GM12872 (cell line): ENCODE results near the gene CAPN13.

ENCODE experiments used
- CTCF ChIP-seq: IDR thresholded peaks from 3 replicates; pipeline ENCODE4 v1.5.1; 2011; ENCODE audit warnings: low read depth, mild to moderate bottlenecking, low read length, moderate library complexity; ENCODE audit not compliant: insufficient read depth

Gene CAPN13

GRCh38 chr2:30820381-30821055, 13.3 kb upstream of the CAPN13 start:
- TF ChIP-seq CTCF: no peak

DNA sequence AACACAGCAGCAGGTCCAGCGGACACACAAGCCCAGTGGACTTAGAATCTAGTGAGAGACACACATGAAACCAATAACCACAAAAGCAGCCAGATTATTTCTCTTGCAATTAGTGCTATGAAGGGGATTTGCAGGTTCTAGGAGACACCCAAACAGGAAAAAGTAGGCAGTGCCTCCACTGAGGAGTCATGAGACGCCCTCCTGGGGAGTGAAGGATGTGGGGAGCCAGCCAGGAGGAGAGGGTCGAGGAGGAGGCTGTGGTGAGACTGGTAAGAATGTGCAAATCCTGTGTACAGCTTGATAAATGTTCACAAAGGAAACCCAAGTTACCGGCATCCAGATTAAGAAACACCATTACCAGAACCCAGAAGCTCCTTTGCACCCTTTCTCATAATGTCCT, 2.7 kb upstream of the CAPN13 start:
- TF ChIP-seq CTCF: no peak

DNA sequence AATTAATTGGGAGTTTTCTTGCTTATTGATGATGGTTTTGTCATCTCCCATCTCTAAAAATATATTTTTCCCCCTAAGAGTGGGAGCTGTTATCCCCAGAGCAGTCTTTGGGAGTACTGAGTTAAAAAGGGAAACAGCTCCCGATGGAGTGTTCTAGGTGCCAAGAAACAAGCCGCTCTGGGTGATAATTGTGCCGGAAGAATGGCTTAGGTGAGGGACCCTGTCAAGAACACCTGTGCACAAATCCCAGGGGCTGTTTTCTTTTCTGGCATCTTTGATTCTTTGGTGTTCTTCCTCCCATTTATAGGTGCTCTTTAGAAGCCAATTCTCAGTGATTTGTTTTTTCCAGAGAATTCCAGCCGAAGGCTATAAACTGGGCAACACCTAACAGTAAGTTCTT, 1.4 kb upstream of the CAPN13 start:
- no peak for TF ChIP-seq CTCF

DNA sequence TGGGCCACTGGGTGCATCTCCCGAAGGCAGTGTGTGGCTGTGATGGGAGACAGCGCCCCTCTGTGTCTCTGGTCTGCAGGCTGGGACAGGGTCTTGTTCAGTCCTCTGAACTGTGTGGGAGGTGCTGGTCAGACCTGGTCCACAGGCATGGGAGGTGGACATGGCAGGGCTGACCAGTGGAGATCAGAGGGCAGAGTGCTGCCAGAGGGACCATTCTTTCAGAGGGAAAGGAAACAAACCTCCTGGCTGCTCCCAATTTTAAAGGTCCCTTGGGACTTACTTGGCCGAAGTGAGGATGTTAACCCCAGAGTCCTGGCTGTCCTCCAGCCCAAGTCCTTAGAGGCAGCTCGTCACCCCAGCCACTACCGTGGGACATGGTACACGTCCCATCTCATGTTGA, 4.0 kb downstream of the CAPN13 start:
- TF ChIP-seq CTCF: no peak

GRCh38 chr2:30802611-30803010, 4.6 kb downstream of the CAPN13 start:
- no peak for TF ChIP-seq CTCF

- no peak for TF ChIP-seq CTCF
Observed at GRCh38 chr2:30801821-30802455, 5.3 kb downstream of the CAPN13 start.

- TF ChIP-seq CTCF: no peak
Observed at GRCh38 chr2:30800159-30800558, 7.1 kb downstream of the CAPN13 start.
